Upper lobe of left lung (tissue), 6 donors: ENCODE data around the gene TRIM66. TPM values are rescaled to one million over a fixed set of nuclear protein-coding genes. Genes with fewer than 3 reads are reported as not detected.

Experiments used
- ATAC-seq, 2 donors: fragments of 200-7000 bp; cut with Tn5 transposase; one replicate each; pipeline ENCODE4 v1.9.1; 2022; ENCODE audit warnings: mild to moderate bottlenecking in 2 of 2, moderate library complexity in 2 of 2; ENCODE audit not compliant: low FRiP score in 2 of 2
- DNase-seq, 2 donors: peaks; one replicate each; pipeline ENCODE4 v3.0.0-alpha.2; 2019 to 2020
- H3K27ac ChIP-seq, 4 donors: fragments of 200-600 bp; sonication (generic); one replicate each; pipeline ENCODE4 v1.5.1; 2016 to 2019
- H3K27me3 ChIP-seq, 4 donors: fragments of 200-600 bp; sonication (generic); one replicate each; pipeline ENCODE4 v1.5.1; 2017 to 2019
- H3K36me3 ChIP-seq, 4 donors: fragments of 200-600 bp; sonication (generic); one replicate each; pipeline ENCODE4 v1.5.1; 2016 to 2019
- H3K4me1 ChIP-seq, 4 donors: fragments of 200-600 bp; sonication (generic); one replicate each; pipeline ENCODE4 v1.5.1; 2018 to 2019
- H3K4me3 ChIP-seq, 4 donors: fragments of 200-600 bp; sonication (generic); one replicate each; pipeline ENCODE4 v1.5.1; 2017 to 2019; ENCODE audit warnings: mild to moderate bottlenecking in 2 of 4, moderate library complexity in 1 of 4
- H3K9me3 ChIP-seq, 4 donors: fragments of 200-600 bp; sonication (generic); one replicate each; pipeline ENCODE4 v1.5.1; 2018 to 2019
- EP300 ChIP-seq, 4 donors: sonication (generic); formaldehyde crosslinking; IDR thresholded peaks; one replicate each; pipeline ENCODE4 v1.5.1; 2017; ENCODE audit warnings: antibody characterized with exemption in 4 of 4, control low read depth in 2 of 4
- POLR2A ChIP-seq, 4 donors: fragments of 450-650 bp; IDR thresholded peaks; one replicate each; pipeline ENCODE4 v1.5.1; 2016 to 2017; ENCODE audit warnings: antibody characterized with exemption in 4 of 4, mild to moderate bottlenecking in 2 of 4
- POLR2AphosphoS5 ChIP-seq, 2 donors: sonication (generic); formaldehyde crosslinking; IDR thresholded peaks; one replicate each; pipeline ENCODE4 v1.5.1; 2017; ENCODE audit warnings: antibody characterized with exemption in 2 of 2
- WGBS, 2 donors: methylation state at CpG; one replicate each; pipeline ENCODE4 v1.1.5; 2017 to 2018; 5-methylcytosine and 5-hydroxymethylcytosine counted together
- total RNA-seq, 6 donors: library from RNA; depleted of rRNA in 4 of 6; stranded (reverse); fragments of >200 nt in 4 of 6; gene quantifications; one replicate each; pipeline versions ENCODE4 v1.1.0 to v1.2.1, GENCODE V29; 2016 to 2021
- TF ChIP-seq, protein P1 (sequence below), 6 experiments: fragments of 450-650 bp in 4 of 6; fragments of 200-600 bp in 2 of 6; sonication (generic) in 2 of 6; IDR thresholded peaks; one replicate each; pipeline ENCODE4 v1.5.1; 2016 to 2019; ENCODE audit warnings: antibody characterized with exemption in 6 of 6
- donor health status: DM: no; HTN: no; CAD: no; lungs with moderate emphysema.
- donor health status: DM: no; HTN: yes; CAD: no; lungs with severe emphysema.

Gene TRIM66
- total RNA-seq, 6 donors from 2014 or later = 4.9 to 126 (median 11.2) TPM

- WGBS, 2 donors = 81 to 90% methylated on average over 6 of the region's 6 CpGs
- Histone ChIP-seq H3K4me1 (peaks cover 33 to 41% (median 39%) of the 10 kb centered on the region in 4 donors), H3K36me3 (peaks cover 13 to 37% (median 23%) of the 10 kb centered on the region in 4 donors), H3K27me3 (no peaks in the 10 kb centered on the region), H3K4me3 (peak overlapping the region in 1 of 4 donors; percentile 55), H3K27ac (peak overlapping the region in 1 of 4 donors; percentile 4), H3K9me3 (no peaks in the 10 kb centered on the region)
- ATAC-seq (no peak), DNase-seq (no peak)
- no peak for TF ChIP-seq EP300 (IDR thresholded peaks at IDR 0.05)
- no peak for TF ChIP-seq POLR2AphosphoS5 (IDR thresholded peaks at IDR 0.05)
- TF ChIP-seq POLR2A (IDR thresholded peaks at IDR 0.05) = no peak
- TF ChIP-seq, protein P1, sequence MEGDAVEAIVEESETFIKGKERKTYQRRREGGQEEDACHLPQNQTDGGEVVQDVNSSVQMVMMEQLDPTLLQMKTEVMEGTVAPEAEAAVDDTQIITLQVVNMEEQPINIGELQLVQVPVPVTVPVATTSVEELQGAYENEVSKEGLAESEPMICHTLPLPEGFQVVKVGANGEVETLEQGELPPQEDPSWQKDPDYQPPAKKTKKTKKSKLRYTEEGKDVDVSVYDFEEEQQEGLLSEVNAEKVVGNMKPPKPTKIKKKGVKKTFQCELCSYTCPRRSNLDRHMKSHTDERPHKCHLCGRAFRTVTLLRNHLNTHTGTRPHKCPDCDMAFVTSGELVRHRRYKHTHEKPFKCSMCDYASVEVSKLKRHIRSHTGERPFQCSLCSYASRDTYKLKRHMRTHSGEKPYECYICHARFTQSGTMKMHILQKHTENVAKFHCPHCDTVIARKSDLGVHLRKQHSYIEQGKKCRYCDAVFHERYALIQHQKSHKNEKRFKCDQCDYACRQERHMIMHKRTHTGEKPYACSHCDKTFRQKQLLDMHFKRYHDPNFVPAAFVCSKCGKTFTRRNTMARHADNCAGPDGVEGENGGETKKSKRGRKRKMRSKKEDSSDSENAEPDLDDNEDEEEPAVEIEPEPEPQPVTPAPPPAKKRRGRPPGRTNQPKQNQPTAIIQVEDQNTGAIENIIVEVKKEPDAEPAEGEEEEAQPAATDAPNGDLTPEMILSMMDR (IDR thresholded peaks at IDR 0.05) = no peak
These were observed 2.3 kb upstream of the TRIM66 start for GRCh38 chr11:8684600-8685290.

- Histone ChIP-seq H3K9me3 (no peaks in the 10 kb centered on the region), H3K36me3 (peaks cover 13 to 37% (median 23%) of the 10 kb centered on the region in 4 donors), H3K4me3 (peak overlapping the region; percentile 55 to 95 (median 76)), H3K27me3 (no peaks in the 10 kb centered on the region), H3K4me1 (peaks cover 27 to 32% (median 30%) of the 10 kb centered on the region in 4 donors), H3K27ac (peak overlapping the region; percentile 87 to 97 (median 94))
- 5 to 10% methylated on average over 18 to 27 of the region's 27 CpGs for WGBS, 2 donors
- DNase-seq (peak in 1 of 2 donors; percentile 33), ATAC-seq (peak in 1 of 2 donors; percentile 20)
- TF ChIP-seq POLR2AphosphoS5 (IDR thresholded peaks at IDR 0.05) (no peak), POLR2A (IDR thresholded peaks at IDR 0.05) (no peak), EP300 (IDR thresholded peaks at IDR 0.05) (no peak)
- TF ChIP-seq, protein P1 (IDR thresholded peaks at IDR 0.05) = no peak
These were observed 796 bp upstream of the TRIM66 start for GRCh38 chr11:8683115-8683807.

DNA sequence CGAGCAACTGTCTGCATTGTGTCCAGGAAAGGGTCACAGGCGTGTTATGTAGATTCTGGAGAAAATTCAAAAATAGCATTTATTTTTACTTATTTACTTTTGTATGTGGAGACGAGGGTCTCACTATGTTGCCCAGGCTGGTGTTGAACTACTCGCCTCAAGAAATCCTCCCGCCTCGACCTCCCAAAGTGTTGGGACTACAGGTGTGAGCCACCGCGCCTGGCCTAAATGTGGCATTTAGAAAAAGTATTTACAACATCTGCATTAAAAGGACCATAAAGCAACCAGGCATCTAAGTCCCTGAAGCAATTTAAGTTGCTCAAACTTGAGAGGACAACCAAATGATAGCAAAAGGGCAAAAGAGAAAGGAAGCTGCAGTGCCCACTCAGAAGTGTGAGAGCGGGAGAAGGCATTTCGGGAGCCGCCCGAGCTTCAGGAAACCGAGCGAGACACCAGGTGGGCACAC lies 595 bp downstream of the TRIM66 start:
- TF ChIP-seq EP300 (IDR thresholded peaks at IDR 0.05) (no peak), POLR2AphosphoS5 (IDR thresholded peaks at IDR 0.05) (no peak), POLR2A (IDR thresholded peaks at IDR 0.05) (no peak)
- TF ChIP-seq, protein P1 (IDR thresholded peaks at IDR 0.05) = no peak
- Histone ChIP-seq H3K4me1 (peaks cover 18 to 23% (median 20%) of the 10 kb centered on the region in 4 donors), H3K4me3 (peak overlapping the region; percentile 55 to 95 (median 76)), H3K9me3 (no peaks in the 10 kb centered on the region), H3K27ac (peak overlapping the region; percentile 87 to 97 (median 94)), H3K27me3 (no peaks in the 10 kb centered on the region), H3K36me3 (peaks cover 13 to 32% (median 23%) of the 10 kb centered on the region in 4 donors)
- WGBS, 2 donors = 25 to 31% methylated on average over 14 of the region's 14 CpGs
- ATAC-seq = no peak
- DNase-seq = no peak

DNA sequence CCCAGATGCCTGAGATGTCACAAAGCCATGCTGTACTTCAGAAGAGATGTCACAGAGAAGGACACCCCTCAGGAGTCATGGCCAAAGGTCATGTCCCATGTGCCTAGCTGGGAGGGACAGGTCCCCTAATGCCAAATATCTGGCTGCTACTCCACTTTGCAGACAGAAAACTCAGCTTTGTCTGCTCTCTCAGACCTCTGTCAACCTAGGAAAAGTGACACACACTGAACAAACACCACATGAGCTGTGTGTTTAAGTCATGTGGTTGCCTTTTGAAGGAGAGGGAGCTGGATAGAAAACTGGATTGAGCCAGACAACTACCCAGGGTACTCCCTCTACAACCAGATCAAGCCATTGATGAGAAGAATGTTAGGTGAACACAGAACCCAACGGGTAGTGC lies 3.5 kb downstream of the TRIM66 start:
- H3K4me1 ChIP-seq = peaks cover 8 to 16% (median 14%) of the 10 kb centered on the region in 4 donors
- no peak overlapping the region for H3K4me3 ChIP-seq
- 80 to 92% methylated on average over 1 of the region's 1 CpG for WGBS, 2 donors
- no peak for DNase-seq
- H3K36me3 ChIP-seq = peaks cover 0 to 3% (median under 1%) of the 10 kb centered on the region in 4 donors
- no peak overlapping the region for H3K27ac ChIP-seq
- no peak for TF ChIP-seq POLR2AphosphoS5 (IDR thresholded peaks at IDR 0.05)
- no peak for TF ChIP-seq POLR2A (IDR thresholded peaks at IDR 0.05)
- TF ChIP-seq EP300 (IDR thresholded peaks at IDR 0.05) = no peak
- H3K9me3 ChIP-seq = no peaks in the 10 kb centered on the region
- no peak for ATAC-seq
- no peaks in the 10 kb centered on the region for H3K27me3 ChIP-seq

DNA sequence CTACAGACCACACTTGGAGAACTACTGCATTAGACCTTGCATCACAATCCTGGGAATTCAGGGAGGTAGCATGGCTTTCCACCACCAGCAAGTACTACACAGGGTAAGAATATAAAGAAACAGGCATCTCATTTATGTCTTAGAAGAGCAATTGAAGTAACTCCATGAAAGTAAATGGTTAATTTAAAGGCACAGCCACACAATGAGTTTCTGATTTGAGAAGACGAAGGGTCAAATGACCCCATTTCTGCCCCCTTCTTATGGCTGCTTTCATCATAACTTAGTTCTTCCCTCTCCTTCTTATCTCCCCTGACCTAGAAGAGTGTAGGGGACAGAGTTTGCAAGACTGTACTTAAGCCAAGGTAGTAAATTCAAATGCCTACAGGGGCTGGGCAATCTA lies 6.0 kb downstream of the TRIM66 start:
- Histone ChIP-seq H3K36me3 (peaks cover 0 to 7% (median 7%) of the 10 kb centered on the region in 4 donors), H3K27ac (no peak overlapping the region), H3K4me1 (peaks cover 0 to 5% (median 2%) of the 10 kb centered on the region in 4 donors), H3K27me3 (no peaks in the 10 kb centered on the region), H3K4me3 (no peak overlapping the region), H3K9me3 (no peaks in the 10 kb centered on the region)
- WGBS, 2 donors = 91 to 100% methylated on average over 1 of the region's 1 CpG
- TF ChIP-seq POLR2A (IDR thresholded peaks at IDR 0.05) = no peak
- DNase-seq = no peak
- ATAC-seq = no peak
